ENCODE measurements around the gene RAD51B. TPM values are rescaled to one million over a fixed set of nuclear protein-coding genes. Genes with fewer than 3 reads are reported as not detected.

Gene RAD51B
- total RNA-seq, 1 experiment from 2014 or later, result 10.8 TPM

DNA sequence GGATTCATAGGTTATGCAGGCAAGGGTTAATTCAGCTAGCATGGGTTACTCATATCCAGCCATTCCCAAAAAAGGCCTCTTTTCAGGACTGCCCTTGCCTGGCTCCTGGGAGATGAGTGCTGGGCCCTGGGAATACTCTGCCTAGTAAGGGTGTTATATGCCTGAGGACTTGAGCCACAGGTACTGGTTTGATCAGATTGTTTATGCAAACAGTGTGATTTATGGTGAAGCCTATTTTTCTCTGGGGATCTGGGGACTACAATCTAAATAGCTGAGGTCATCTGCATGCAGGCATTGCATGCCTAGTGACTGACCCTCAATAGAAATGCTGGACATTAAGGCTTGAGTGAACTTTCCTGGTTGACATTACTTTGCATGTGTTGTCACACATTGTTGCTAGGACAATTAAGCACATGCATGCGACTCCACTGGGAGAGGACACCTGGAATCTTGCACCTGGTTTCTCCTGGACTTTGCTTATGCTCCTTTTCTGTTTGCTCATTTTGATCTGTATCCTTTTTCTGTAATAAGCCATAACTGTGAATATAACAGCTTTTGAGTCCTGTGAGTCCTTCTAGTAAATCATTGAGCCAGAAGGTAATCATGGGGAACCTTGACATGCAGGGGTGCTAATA is 73.0 kb downstream of the RAD51B start:
- no peaks in the 10 kb centered on the region for H3K9me2 ChIP-seq (replicated peaks; ENCODE audit: low read length)
- ATAC-seq (no peak), DNase-seq (no peak)
- intact Hi-C loops (cut with micrococcal nuclease), result no loop called here
- no peaks in the 10 kb centered on the region for H3K27me3 ChIP-seq (ENCODE audit: low read length)
- H3K27ac ChIP-seq (ENCODE audit: low read length), result no peak overlapping the region
- no peaks in the 10 kb centered on the region for H3F3A ChIP-seq (ENCODE audit: low read length, unreplicated experiment)
- no peak for TF ChIP-seq EZH2phosphoT487 (IDR thresholded peaks at IDR 0.05; ENCODE audit: borderline replicate concordance, low read length)
- TF ChIP-seq, protein P1, sequence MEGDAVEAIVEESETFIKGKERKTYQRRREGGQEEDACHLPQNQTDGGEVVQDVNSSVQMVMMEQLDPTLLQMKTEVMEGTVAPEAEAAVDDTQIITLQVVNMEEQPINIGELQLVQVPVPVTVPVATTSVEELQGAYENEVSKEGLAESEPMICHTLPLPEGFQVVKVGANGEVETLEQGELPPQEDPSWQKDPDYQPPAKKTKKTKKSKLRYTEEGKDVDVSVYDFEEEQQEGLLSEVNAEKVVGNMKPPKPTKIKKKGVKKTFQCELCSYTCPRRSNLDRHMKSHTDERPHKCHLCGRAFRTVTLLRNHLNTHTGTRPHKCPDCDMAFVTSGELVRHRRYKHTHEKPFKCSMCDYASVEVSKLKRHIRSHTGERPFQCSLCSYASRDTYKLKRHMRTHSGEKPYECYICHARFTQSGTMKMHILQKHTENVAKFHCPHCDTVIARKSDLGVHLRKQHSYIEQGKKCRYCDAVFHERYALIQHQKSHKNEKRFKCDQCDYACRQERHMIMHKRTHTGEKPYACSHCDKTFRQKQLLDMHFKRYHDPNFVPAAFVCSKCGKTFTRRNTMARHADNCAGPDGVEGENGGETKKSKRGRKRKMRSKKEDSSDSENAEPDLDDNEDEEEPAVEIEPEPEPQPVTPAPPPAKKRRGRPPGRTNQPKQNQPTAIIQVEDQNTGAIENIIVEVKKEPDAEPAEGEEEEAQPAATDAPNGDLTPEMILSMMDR (conservative IDR thresholded peaks at IDR 0.05; ENCODE audit: low read depth, low read length), result no peak
- no peaks in the 10 kb centered on the region for H4K20me1 ChIP-seq (ENCODE audit: low read length)
- ChIA-PET POLR2A (ENCODE audit: unreplicated experiment) (no interaction called here), CTCF (no interaction called here)
- H2AFZ ChIP-seq (ENCODE audit: low read length), result no peak overlapping the region
- no peaks in the 10 kb centered on the region for H3K36me3 ChIP-seq (ENCODE audit: low read depth, low read length)
- H3K9ac ChIP-seq (ENCODE audit: low read length), result no peak overlapping the region
- H3K9me3 ChIP-seq (ENCODE audit: low read length), result no peaks in the 10 kb centered on the region
- BruUV-seq (replicated peaks), result no TSS peak
- no peak overlapping the region for H3K4me2 ChIP-seq (ENCODE audit: low read length)
- H3K4me1 ChIP-seq (ENCODE audit: insufficient read depth, low read length), result no peaks in the 10 kb centered on the region
- H3K4me3 ChIP-seq (ENCODE audit: low read length), result no peak overlapping the region
- H3K79me2 ChIP-seq (ENCODE audit: low read length), result no peaks in the 10 kb centered on the region

DNA sequence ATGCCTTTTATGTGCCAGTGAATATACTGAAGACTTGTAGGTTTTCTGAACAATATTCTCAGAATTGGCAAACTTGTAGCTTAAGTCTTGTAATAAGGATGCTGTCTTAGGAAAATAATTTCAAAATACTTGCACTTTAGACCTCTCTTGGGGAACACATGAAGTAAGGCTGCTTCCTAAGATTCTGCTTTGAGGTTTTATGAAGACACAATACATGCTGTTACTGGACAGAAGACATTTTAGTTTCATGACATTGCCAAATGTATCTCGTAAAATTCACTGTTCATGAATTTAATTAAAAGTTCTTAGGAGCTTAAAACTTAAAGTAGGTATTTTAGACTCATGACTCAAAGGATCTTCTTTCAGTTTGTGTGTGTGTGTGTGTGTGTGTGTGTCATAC is 80.7 kb downstream of the RAD51B start:
- Histone ChIP-seq H3K4me3 (ENCODE audit: low read length) (no peak overlapping the region), H3K9me2 (replicated peaks; ENCODE audit: low read length) (no peaks in the 10 kb centered on the region), H3K36me3 (ENCODE audit: low read depth, low read length) (no peaks in the 10 kb centered on the region), H4K20me1 (ENCODE audit: low read length) (no peaks in the 10 kb centered on the region), H2AFZ (ENCODE audit: low read length) (no peak overlapping the region), H3K27ac (ENCODE audit: low read length) (no peak overlapping the region), H3F3A (ENCODE audit: low read length, unreplicated experiment) (no peaks in the 10 kb centered on the region), H3K27me3 (ENCODE audit: low read length) (no peaks in the 10 kb centered on the region), H3K4me1 (ENCODE audit: insufficient read depth, low read length) (no peaks in the 10 kb centered on the region), H3K4me2 (ENCODE audit: low read length) (no peak overlapping the region), H3K79me2 (ENCODE audit: low read length) (no peaks in the 10 kb centered on the region), H3K9ac (ENCODE audit: low read length) (no peak overlapping the region), H3K9me3 (ENCODE audit: low read length) (no peaks in the 10 kb centered on the region)
- POLR2A ChIA-PET (ENCODE audit: unreplicated experiment), result no interaction called here
- no peak for ATAC-seq
- TF ChIP-seq, protein P1 (conservative IDR thresholded peaks at IDR 0.05; ENCODE audit: low read depth, low read length), result no peak
- TF ChIP-seq EZH2phosphoT487 (IDR thresholded peaks at IDR 0.05; ENCODE audit: borderline replicate concordance, low read length) (no peak), EZH2 (IDR thresholded peaks at IDR 0.05; ENCODE audit: low read length, unreplicated experiment) (no peak)
- CTCF ChIA-PET, result interaction anchor here (0.7 kb wide), 1 partner anchor 20 kb away, joined by 3 read pairs; no protein-coding TSS in a partner anchor
- BruUV-seq (replicated peaks), result no TSS peak
- no peak for DNase-seq
- intact Hi-C loops (cut with micrococcal nuclease), result no loop called here

DNA sequence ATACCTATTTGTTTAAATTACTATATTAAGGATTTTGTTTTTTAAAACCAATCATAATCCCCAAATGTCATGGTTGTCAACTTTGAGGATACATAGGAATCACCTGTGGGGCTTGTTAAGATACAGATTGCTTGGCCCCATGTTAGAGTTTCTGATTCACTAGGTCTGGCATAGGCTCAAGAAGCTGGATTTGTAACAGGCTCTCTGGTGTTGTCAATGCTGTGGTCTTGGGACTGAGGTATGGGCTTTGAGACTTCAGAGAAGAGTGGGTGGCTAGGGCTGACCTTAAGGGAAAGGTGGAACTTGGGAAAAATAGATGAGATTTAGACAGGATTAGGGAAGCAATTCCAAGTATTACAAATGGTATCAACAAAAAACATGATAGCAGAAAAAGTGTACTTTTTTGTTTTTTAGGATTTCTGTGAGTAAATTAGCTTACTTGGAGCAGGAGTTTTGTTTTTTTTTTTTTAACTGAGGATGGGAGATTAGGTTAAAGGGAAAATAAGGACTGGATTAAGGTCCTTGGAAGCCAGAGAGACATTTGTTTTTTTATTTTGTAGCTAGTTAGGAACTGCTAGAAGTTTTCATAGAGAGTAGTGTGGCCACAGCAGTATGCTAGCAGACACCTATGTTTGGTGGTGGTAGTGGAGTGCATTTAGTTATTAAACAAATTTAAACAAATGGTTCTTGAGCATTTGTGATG is 88.6 kb downstream of the RAD51B start:
- no peak for ATAC-seq
- no peaks in the 10 kb centered on the region for H3K4me1 ChIP-seq (ENCODE audit: insufficient read depth, low read length)
- no peak overlapping the region for H3K4me3 ChIP-seq (ENCODE audit: low read length)
- ChIA-PET CTCF (no interaction called here), POLR2A (ENCODE audit: unreplicated experiment) (no interaction called here)
- no peak overlapping the region for H3K4me2 ChIP-seq (ENCODE audit: low read length)
- no peaks in the 10 kb centered on the region for H4K20me1 ChIP-seq (ENCODE audit: low read length)
- no peaks in the 10 kb centered on the region for H3K79me2 ChIP-seq (ENCODE audit: low read length)
- no peak for DNase-seq
- BruUV-seq (replicated peaks), result no TSS peak
- H3K27ac ChIP-seq (ENCODE audit: low read length), result no peak overlapping the region
- no peaks in the 10 kb centered on the region for H3F3A ChIP-seq (ENCODE audit: low read length, unreplicated experiment)
- intact Hi-C loops (cut with micrococcal nuclease), result no loop called here
- no peaks in the 10 kb centered on the region for H3K9me2 ChIP-seq (replicated peaks; ENCODE audit: low read length)
- TF ChIP-seq EZH2 (IDR thresholded peaks at IDR 0.05; ENCODE audit: low read length, unreplicated experiment), result no peak
- no peak for TF ChIP-seq EZH2phosphoT487 (IDR thresholded peaks at IDR 0.05; ENCODE audit: borderline replicate concordance, low read length)
- TF ChIP-seq, protein P1 (conservative IDR thresholded peaks at IDR 0.05; ENCODE audit: low read depth, low read length), result no peak
- H3K36me3 ChIP-seq (ENCODE audit: low read depth, low read length), result no peaks in the 10 kb centered on the region
- no peak overlapping the region for H3K9ac ChIP-seq (ENCODE audit: low read length)
- no peaks in the 10 kb centered on the region for H3K9me3 ChIP-seq (ENCODE audit: low read length)
- no peaks in the 10 kb centered on the region for H3K27me3 ChIP-seq (ENCODE audit: low read length)
- no peak overlapping the region for H2AFZ ChIP-seq (ENCODE audit: low read length)

All from PC-3 (cell line).